Ascending aorta (tissue), 2 donors: ENCODE data around the gene DUS1L. TPM values are rescaled to one million over a fixed set of nuclear protein-coding genes. Genes with fewer than 3 reads are reported as not detected.

Experiments used
- DNase-seq, 2 donors: peaks; one replicate each; pipeline ENCODE4 v3.0.0-alpha.2; 2019; ENCODE audit warnings: low spot score in 2 of 2
- H3K27ac ChIP-seq, 2 donors: fragments of 200-600 bp; sonication (generic); one replicate each; pipeline ENCODE4 v1.5.1; 2016 to 2017; ENCODE audit warnings: mild to moderate bottlenecking in 1 of 2
- H3K27me3 ChIP-seq: fragments of 200-600 bp; sonication (generic); one replicate; pipeline ENCODE4 v1.5.1; 2017
- H3K36me3 ChIP-seq, 2 donors: fragments of 200-600 bp; sonication (generic); one replicate each; pipeline ENCODE4 v1.5.1; 2016
- H3K4me1 ChIP-seq, 2 donors: fragments of 200-600 bp; sonication (generic); one replicate each; pipeline ENCODE4 v1.5.1; 2016 to 2017; ENCODE audit warnings: mild to moderate bottlenecking in 1 of 2
- H3K4me3 ChIP-seq, 2 donors: fragments of 200-600 bp; sonication (generic); one replicate each; pipeline ENCODE4 v1.5.1; 2016 to 2017; ENCODE audit warnings: mild to moderate bottlenecking in 1 of 2
- H3K9me3 ChIP-seq, 2 donors: fragments of 200-600 bp; sonication (generic); one replicate each; pipeline ENCODE4 v1.5.1; 2016
- CTCF ChIP-seq, 3 experiments: fragments of 200-600 bp in 2 of 3; fragments of 450-650 bp in 1 of 3; sonication (generic) in 2 of 3; IDR thresholded peaks; one replicate each; pipeline ENCODE4 v1.5.1; 2016 to 2019; ENCODE audit warnings: antibody characterized with exemption in 3 of 3, mild to moderate bottlenecking in 1 of 3, moderate library complexity in 1 of 3
- intact Hi-C: fragments of 100-400 bp; cut with DNase I; formaldehyde crosslinking; loops from one replicate; pipeline ENCODE4 v1.15.1; 2023
- total RNA-seq: library from RNA; depleted of rRNA; stranded (reverse); fragments of >200 nt; gene quantifications from one replicate; pipeline ENCODE4 v1.1.0, GENCODE V29; 2016

Gene DUS1L
- total RNA-seq, 1 donor from 2014 or later = 111 TPM

GRCh38 chr17:82059272-82060000 is 6.2 kb downstream of the DUS1L start:
- intact Hi-C loops = no loop called here

GRCh38 chr17:82058855-82059249 is 6.8 kb downstream of the DUS1L start:
- TF ChIP-seq CTCF (IDR thresholded peaks at IDR 0.05) = no peak
- H3K4me3 ChIP-seq = no peak overlapping the region
- intact Hi-C loops = no loop called here
- H3K36me3 ChIP-seq = peaks cover 83 to 94% of the 10 kb centered on the region in 2 donors
- no peaks in the 10 kb centered on the region for H3K27me3 ChIP-seq
- H3K4me1 ChIP-seq = no peaks in the 10 kb centered on the region
- no peak overlapping the region for H3K27ac ChIP-seq
- DNase-seq = no peak
- H3K9me3 ChIP-seq = no peaks in the 10 kb centered on the region

More at GRCh38 chr17:82059272-82060000, 6.2 kb downstream of the DUS1L start:
- no peak for TF ChIP-seq CTCF (IDR thresholded peaks at IDR 0.05)
- no peak for DNase-seq
- Histone ChIP-seq H3K27ac (no peak overlapping the region), H3K4me1 (peaks cover 2 to 4% of the 10 kb centered on the region in 2 donors), H3K9me3 (no peaks in the 10 kb centered on the region), H3K27me3 (no peaks in the 10 kb centered on the region), H3K4me3 (no peak overlapping the region), H3K36me3 (peaks cover 77 to 88% of the 10 kb centered on the region in 2 donors)

GRCh38 chr17:82058230-82058854 is 7.3 kb downstream of the DUS1L start:
- intact Hi-C loops = no loop called here

GRCh38 chr17:82056729-82057621 is 8.6 kb downstream of the DUS1L start:
- no peak overlapping the region for H3K4me3 ChIP-seq
- no peak for TF ChIP-seq CTCF (IDR thresholded peaks at IDR 0.05)
- no peaks in the 10 kb centered on the region for H3K27me3 ChIP-seq
- H3K9me3 ChIP-seq = no peaks in the 10 kb centered on the region
- DNase-seq = no peak
- intact Hi-C loops = no loop called here
- H3K27ac ChIP-seq = no peak overlapping the region
- peaks cover 8 to 10% of the 10 kb centered on the region in 2 donors for H3K4me1 ChIP-seq
- H3K36me3 ChIP-seq = peaks cover 70 to 82% of the 10 kb centered on the region in 2 donors

More at GRCh38 chr17:82058230-82058854, 7.3 kb downstream of the DUS1L start:
- H3K9me3 ChIP-seq = no peaks in the 10 kb centered on the region
- H3K4me1 ChIP-seq = no peaks in the 10 kb centered on the region
- H3K4me3 ChIP-seq = no peak overlapping the region
- H3K27me3 ChIP-seq = no peaks in the 10 kb centered on the region
- DNase-seq = no peak
- no peak for TF ChIP-seq CTCF (IDR thresholded peaks at IDR 0.05)
- H3K27ac ChIP-seq = no peak overlapping the region
- H3K36me3 ChIP-seq = peaks cover 82 to 95% of the 10 kb centered on the region in 2 donors

- no peak overlapping the region for H3K27ac ChIP-seq
- no peaks in the 10 kb centered on the region for H3K27me3 ChIP-seq
- H3K4me1 ChIP-seq = peaks cover 8 to 10% of the 10 kb centered on the region in 2 donors
- peaks cover 62 to 73% of the 10 kb centered on the region in 2 donors for H3K36me3 ChIP-seq
- no peak overlapping the region for H3K4me3 ChIP-seq
- DNase-seq = no peak
- no peak for TF ChIP-seq CTCF (IDR thresholded peaks at IDR 0.05)
- intact Hi-C loops = no loop called here
- H3K9me3 ChIP-seq = no peaks in the 10 kb centered on the region
These were observed 9.5 kb downstream of the DUS1L start for GRCh38 chr17:82055965-82056728.
